K562 (cell line): Measurements from ENCODE around the gene ECSIT. TPM values are rescaled to one million over a fixed set of nuclear protein-coding genes. Genes with fewer than 3 reads are reported as not detected.

ENCODE experiments used
- BMI1 ChIP-seq: fragments of 150-350 bp; IDR thresholded peaks from 2 replicates; pipeline ENCODE4 v1.6.1; 2014; ENCODE audit warnings: low read length
- CTCF ChIP-seq, 3 experiments: IDR thresholded peaks in 2 of 3; conservative IDR thresholded peaks in 1 of 3; 2 replicates each; pipeline ENCODE4 v1.5.1; 2011 to 2012; ENCODE audit warnings: low read length in 3 of 3, mild to moderate bottlenecking in 3 of 3, control low read depth in 2 of 3, improper control_type of control experiment in 1 of 3, inconsistent platforms in 1 of 3, low read depth in 1 of 3, mixed read lengths in 1 of 3, moderate library complexity in 1 of 3; ENCODE audit not compliant: insufficient read depth in 2 of 3
- GABPA ChIP-seq: fragments of 200-800 bp; sonication (Bioruptor generic); conservative IDR thresholded peaks from 2 replicates; pipeline ENCODE4 v1.6.1; 2016; ENCODE audit warnings: low read depth, missing genetic modification characterization, missing compliant biosample characterization
- HMGXB4 ChIP-seq: sonication (generic); formaldehyde crosslinking; IDR thresholded peaks from 2 replicates; pipeline ENCODE4 v1.8.1; 2023; ENCODE audit warnings: mild to moderate bottlenecking, missing genetic modification reagents
- JUN ChIP-seq, 2 experiments: sonication (generic) in 1 of 2; formaldehyde crosslinking in 1 of 2; IDR thresholded peaks; 2 replicates each; pipeline versions ENCODE4 v1.6.1 to v1.8.0; 2012 to 2022; ENCODE audit warnings: borderline replicate concordance in 2 of 2, mild to moderate bottlenecking in 2 of 2, improper control_type of control experiment in 1 of 2, low read depth in 1 of 2, low read length in 1 of 2, missing genetic modification reagents in 1 of 2
- JUND ChIP-seq, 2 experiments: IDR thresholded peaks; 2 replicates in 1 of 2; 3 replicates in 1 of 2; pipeline ENCODE4 v1.6.1; 2011; ENCODE audit warnings: borderline replicate concordance in 2 of 2, low read depth in 2 of 2, low read length in 2 of 2, improper control_type of control experiment in 1 of 2, missing biosample characterization in 1 of 2, missing genetic modification characterization in 1 of 2, missing genetic modification reagents in 1 of 2
- KAT7 ChIP-seq: sonication (generic); formaldehyde crosslinking; IDR thresholded peaks from 2 replicates; pipeline ENCODE4 v1.8.0; 2022; ENCODE audit warnings: missing genetic modification reagents, mild to moderate bottlenecking, borderline replicate concordance
- NR2C2 ChIP-seq, 2 experiments: fragments of 200-800 bp in 1 of 2; sonication (Bioruptor generic) in 1 of 2; sonication (generic) in 1 of 2; formaldehyde crosslinking in 1 of 2; IDR thresholded peaks; 2 replicates each; pipeline versions ENCODE4 v1.6.1 to v1.8.0; 2016 to 2022; ENCODE audit warnings: mild to moderate bottlenecking in 1 of 2, missing compliant biosample characterization in 1 of 2, missing genetic modification characterization in 1 of 2, missing genetic modification reagents in 1 of 2
- PHF20 ChIP-seq: fragments of 450-650 bp; IDR thresholded peaks from 2 replicates; pipeline ENCODE4 v1.6.1; 2018; ENCODE audit not compliant: partially characterized antibody
- SAFB ChIP-seq: fragments of 200-400 bp; formaldehyde crosslinking; IDR thresholded peaks from 2 replicates; pipeline ENCODE4 v1.6.1; 2017; ENCODE audit warnings: low read depth, low read length, borderline replicate concordance
- SIRT6 ChIP-seq: IDR thresholded peaks from one replicate; pipeline ENCODE4 v1.6.1; 2012; ENCODE audit warnings: low read depth, mild to moderate bottlenecking, control low read depth, inconsistent platforms, low read length, moderate library complexity
- STAG1 ChIP-seq: sonication (generic); formaldehyde crosslinking; IDR thresholded peaks from 2 replicates; pipeline ENCODE4 v1.5.0; 2020; ENCODE audit warnings: missing genetic modification reagents, borderline replicate concordance
- TFE3 ChIP-seq: fragments of 450-650 bp; formaldehyde crosslinking; IDR thresholded peaks from 2 replicates; pipeline ENCODE4 v1.4.0; 2020; ENCODE audit warnings: mild to moderate bottlenecking, mixed read lengths
- U2AF1 ChIP-seq: fragments of 200-400 bp; formaldehyde crosslinking; optimal IDR thresholded peaks from 2 replicates; pipeline ENCODE3; 2017; ENCODE audit warnings: mild to moderate bottlenecking, low read depth, low read length, moderate library complexity
- ZKSCAN8 ChIP-seq: fragments of 200-800 bp; sonication (Bioruptor generic); IDR thresholded peaks from 2 replicates; pipeline ENCODE4 v1.6.1; 2016; ENCODE audit warnings: missing genetic modification characterization, missing compliant biosample characterization
- ZNF224 ChIP-seq: sonication (generic); formaldehyde crosslinking; IDR thresholded peaks from 2 replicates; pipeline ENCODE4 v1.8.0; 2022; ENCODE audit warnings: mild to moderate bottlenecking, missing genetic modification reagents
- ZNF354B ChIP-seq: fragments of 250-450 bp; sonication (Bioruptor Pico); IDR thresholded peaks from 2 replicates; pipeline ENCODE4 v1.4.0; 2020
- ZNF41 ChIP-seq: fragments of 250-450 bp; sonication (Bioruptor Pico); conservative IDR thresholded peaks from 2 replicates; pipeline ENCODE4 v1.4.0; 2020; ENCODE audit warnings: mild to moderate bottlenecking
- ZNF431 ChIP-seq: sonication (generic); formaldehyde crosslinking; IDR thresholded peaks from 2 replicates; pipeline ENCODE4 v1.8.0; 2022; ENCODE audit warnings: mild to moderate bottlenecking, missing genetic modification reagents
- ZNF695 ChIP-seq: fragments of 450-650 bp; formaldehyde crosslinking; IDR thresholded peaks from 2 replicates; pipeline ENCODE4 v1.4.0; 2020; ENCODE audit warnings: mild to moderate bottlenecking, moderate library complexity
- polyA plus RNA-seq, 8 experiments: library from polyadenylated mRNA; depleted of rRNA in 4 of 8; stranded (reverse) in 5 of 8; unstranded in 3 of 8; fragments of >200 nt; fragmentation: Nextera tagmentation in 2 of 8; fragmentation: Illumina TruSeq in 1 of 8; extraction: Ambion mirVana in 2 of 8; extraction: Trizol in 1 of 8; gene quantifications; 2 replicates each; pipeline versions ENCODE4 v1.2.1 to v1.2.3, GENCODE V29; 2011 to 2014; ENCODE audit warnings: inconsistent platforms in 1 of 8, missing spikeins in 1 of 8
- total RNA-seq, 7 experiments: library from RNA; depleted of rRNA in 6 of 7; stranded (reverse); fragments of >200 nt in 6 of 7; fragmentation: Illumina TruSeq in 2 of 7; extraction: Trizol in 2 of 7; gene quantifications; 2 replicates each; pipeline versions ENCODE4 v1.2.1 to v1.2.3, GENCODE V29; 2011 to 2021; ENCODE audit warnings: low replicate concordance in 1 of 7

ECSIT gene
- total and polyA plus RNA-seq, 9 of the 15 experiments (the other 6 are each of a cell fraction or from before 2014, with no cell fraction given), result 1.1 to 82.5 (median 43.9) TPM

- no peak for TF ChIP-seq ZNF695 (CRISPR knock-in tag)
- peak; percentile 96 for TF ChIP-seq STAG1 (CRISPR knock-in tag)
- peak; percentile 42 for TF ChIP-seq PHF20
- TF ChIP-seq NR2C2 (CRISPR knock-in tag; IDR thresholded peaks at IDR 0.05), result peak; percentile 91
- peak; percentile 32; the same call in 1 of the 2 replicates for TF ChIP-seq NR2C2 (tag; IDR thresholded peaks at IDR 0.05)
- TF ChIP-seq CTCF (IDR thresholded peaks at IDR 0.05 in 2 of 3, conservative IDR thresholded peaks at IDR 0.05 in 1 of 3; ENCODE audit: insufficient read depth in 2 of 3, low read depth in 1 of 3, low read length in 3 of 3), result peak; percentile 91 to 97 (median 95)
- TF ChIP-seq ZNF41, result no peak
- TF ChIP-seq GABPA (tag), result 0 out of 2 replicates have a peak, but pooled peaks have one; percentile 10
- TF ChIP-seq ZNF354B (CRISPR knock-in tag), result no peak
- TF ChIP-seq ZNF431, result peak; percentile 97
- TF ChIP-seq TFE3 (CRISPR knock-in tag), result peak; percentile 96
- TF ChIP-seq JUND (IDR thresholded peaks at IDR 0.05; ENCODE audit: borderline replicate concordance, low read depth, low read length), result peak; percentile 40; the same call in 1 of the 2 replicates
- no peak; the same call in 2 of the 3 replicates for TF ChIP-seq JUND (tag; IDR thresholded peaks at IDR 0.05; ENCODE audit: borderline replicate concordance, low read depth, low read length)
- peak; percentile 96 for TF ChIP-seq U2AF1
- no peak for TF ChIP-seq ZKSCAN8 (CRISPR knock-in tag)
- no peak for TF ChIP-seq BMI1
- TF ChIP-seq JUN (IDR thresholded peaks at IDR 0.05; ENCODE audit: borderline replicate concordance, low read depth, low read length), result peak; percentile 59; the same call in 1 of the 2 replicates
- TF ChIP-seq JUN (CRISPR knock-in tag; IDR thresholded peaks at IDR 0.05; ENCODE audit: borderline replicate concordance), result peak; percentile 98
- peak; percentile 90; the same call in 1 of the 2 replicates for TF ChIP-seq HMGXB4
- peak; percentile 96 for TF ChIP-seq ZNF224 (CRISPR knock-in tag)
- 0 out of 2 replicates have a peak, but pooled peaks have one; percentile 38 for TF ChIP-seq SAFB
- TF ChIP-seq KAT7 (CRISPR knock-in tag), result peak; percentile 97
- no peak for TF ChIP-seq SIRT6
Measured at GRCh38 chr19:11482384-11483050, 46.4 kb downstream of the ECSIT start (continued).
